GM18526 (cell line): ENCODE measurements around the gene SRPK2.

Source experiments
- POLR2A ChIP-seq: IDR thresholded peaks from 3 replicates; pipeline ENCODE4 v1.6.1; 2011; ENCODE audit not compliant: insufficient read length; ENCODE audit errors: extremely low read depth

The SRPK2 gene

GRCh38 chr7:105250706-105251105 is 138.0 kb downstream of the SRPK2 start:
- no peak for TF ChIP-seq POLR2A

- TF ChIP-seq POLR2A, result no peak
Observed at GRCh38 chr7:105250239-105250638, 138.5 kb downstream of the SRPK2 start.

GRCh38 chr7:105249216-105249615 is 139.5 kb downstream of the SRPK2 start:
- no peak for TF ChIP-seq POLR2A

- TF ChIP-seq POLR2A, result no peak
Observed at GRCh38 chr7:105246679-105247078, 142.0 kb downstream of the SRPK2 start.

GRCh38 chr7:105246256-105246655 is 142.5 kb downstream of the SRPK2 start:
- TF ChIP-seq POLR2A, result no peak

- TF ChIP-seq POLR2A, result no peak
Observed at GRCh38 chr7:105245398-105246114, 143.2 kb downstream of the SRPK2 start.

- TF ChIP-seq POLR2A, result no peak
Observed at GRCh38 chr7:105244594-105244993, 144.1 kb downstream of the SRPK2 start.

GRCh38 chr7:105241198-105241597 is 147.5 kb downstream of the SRPK2 start:
- no peak for TF ChIP-seq POLR2A

- TF ChIP-seq POLR2A, result no peak
Observed at GRCh38 chr7:105238198-105238765, 150.4 kb downstream of the SRPK2 start.

- TF ChIP-seq POLR2A, result no peak
Observed at GRCh38 chr7:105234886-105235285, 153.8 kb downstream of the SRPK2 start.

GRCh38 chr7:105230486-105230885 is 158.2 kb downstream of the SRPK2 start:
- no peak for TF ChIP-seq POLR2A

- TF ChIP-seq POLR2A, result no peak
Observed at GRCh38 chr7:105229641-105230040, 159.1 kb downstream of the SRPK2 start.

GRCh38 chr7:105228555-105228954 is 160.2 kb downstream of the SRPK2 start:
- TF ChIP-seq POLR2A, result no peak

- TF ChIP-seq POLR2A, result no peak
Observed at GRCh38 chr7:105227391-105227790, 161.3 kb downstream of the SRPK2 start.

GRCh38 chr7:105224884-105225651 is 163.7 kb downstream of the SRPK2 start:
- no peak for TF ChIP-seq POLR2A

GRCh38 chr7:105222953-105223352 is 165.8 kb downstream of the SRPK2 start:
- no peak for TF ChIP-seq POLR2A
